K562 (cell line): ENCODE results near the gene GZF1. TPM values are rescaled to one million over a fixed set of nuclear protein-coding genes. Genes with fewer than 3 reads are reported as not detected.

Source experiments
- CBX2 ChIP-seq: fragments of 200-600 bp; sonication (generic); IDR thresholded peaks from one replicate; pipeline ENCODE4 v1.6.1; 2012; ENCODE audit warnings: mild to moderate bottlenecking, low read length, inconsistent platforms; ENCODE audit not compliant: insufficient read depth, poor library complexity, severe bottlenecking
- CHD2 ChIP-seq: IDR thresholded peaks from 2 replicates; pipeline ENCODE4 v1.6.1; 2011; ENCODE audit warnings: low read depth, low read length
- CREM ChIP-seq: IDR thresholded peaks from 2 replicates; pipeline ENCODE4 v1.6.1; 2014; ENCODE audit warnings: antibody characterized with exemption, low read depth
- ETV1 ChIP-seq: fragments of 450-650 bp; conservative IDR thresholded peaks from 2 replicates; pipeline ENCODE4 v1.6.1; 2016; ENCODE audit warnings: missing genetic modification characterization, control low read depth, low read depth, missing compliant biosample characterization
- FOXK2 ChIP-seq, 2 experiments: fragments of 450-650 bp; IDR thresholded peaks in 1 of 2; conservative IDR thresholded peaks in 1 of 2; 2 replicates each; pipeline ENCODE4 v1.6.1; 2016; ENCODE audit warnings: low read depth in 2 of 2, mild to moderate bottlenecking in 1 of 2
- GTF2F1 ChIP-seq: IDR thresholded peaks from 2 replicates; pipeline ENCODE4 v1.6.1; 2011; ENCODE audit warnings: low read depth, low read length, improper control_type of control experiment
- JUNB ChIP-seq: fragments of 450-650 bp; formaldehyde crosslinking; conservative IDR thresholded peaks from 2 replicates; pipeline ENCODE4 v1.4.0; 2020; ENCODE audit warnings: mild to moderate bottlenecking
- KAT7 ChIP-seq: sonication (generic); formaldehyde crosslinking; IDR thresholded peaks from 2 replicates; pipeline ENCODE4 v1.8.0; 2022; ENCODE audit warnings: missing genetic modification reagents, mild to moderate bottlenecking, borderline replicate concordance
- NEUROD1 ChIP-seq: fragments of 150-350 bp; IDR thresholded peaks from 2 replicates; pipeline ENCODE4 v1.6.1; 2014; ENCODE audit warnings: borderline replicate concordance, low read length, low read depth; ENCODE audit not compliant: partially characterized antibody
- U2AF1 ChIP-seq: fragments of 200-400 bp; formaldehyde crosslinking; optimal IDR thresholded peaks from 2 replicates; pipeline ENCODE3; 2017; ENCODE audit warnings: mild to moderate bottlenecking, low read depth, low read length, moderate library complexity
- ZNF584 ChIP-seq: fragments of 200-800 bp; sonication (Bioruptor generic); IDR thresholded peaks from 2 replicates; pipeline ENCODE4 v1.6.1; 2016; ENCODE audit warnings: low read depth, mild to moderate bottlenecking, missing genetic modification characterization, missing compliant biosample characterization
- ZNF717 ChIP-seq: fragments of 250-450 bp; sonication (Bioruptor Pico); IDR thresholded peaks from 2 replicates; pipeline ENCODE4 v1.5.0; 2021
- polyA plus RNA-seq, 8 experiments: library from polyadenylated mRNA; depleted of rRNA in 4 of 8; stranded (reverse) in 5 of 8; unstranded in 3 of 8; fragments of >200 nt; fragmentation: Nextera tagmentation in 2 of 8; fragmentation: Illumina TruSeq in 1 of 8; extraction: Ambion mirVana in 2 of 8; extraction: Trizol in 1 of 8; gene quantifications; 2 replicates each; pipeline versions ENCODE4 v1.2.1 to v1.2.3, GENCODE V29; 2011 to 2014; ENCODE audit warnings: inconsistent platforms in 1 of 8, missing spikeins in 1 of 8
- total RNA-seq, 7 experiments: library from RNA; depleted of rRNA in 6 of 7; stranded (reverse); fragments of >200 nt in 6 of 7; fragmentation: Illumina TruSeq in 2 of 7; extraction: Trizol in 2 of 7; gene quantifications; 2 replicates each; pipeline versions ENCODE4 v1.2.1 to v1.2.3, GENCODE V29; 2011 to 2021; ENCODE audit warnings: low replicate concordance in 1 of 7
- TF ChIP-seq, protein P1 (sequence below): sonication (generic); formaldehyde crosslinking; IDR thresholded peaks from 2 replicates; pipeline ENCODE4 v1.8.0; 2022; ENCODE audit warnings: missing genetic modification reagents, mild to moderate bottlenecking, borderline replicate concordance
- TF ChIP-seq, protein P2 (sequence below): fragments of 250-450 bp; sonication (Bioruptor Pico); IDR thresholded peaks from 2 replicates; pipeline ENCODE4 v1.4.0; 2020; ENCODE audit warnings: borderline replicate concordance
- TF ChIP-seq, protein P3 (sequence below): sonication (generic); formaldehyde crosslinking; IDR thresholded peaks from 2 replicates; pipeline ENCODE4 v1.8.1; 2023; ENCODE audit warnings: mild to moderate bottlenecking, missing genetic modification reagents

The GZF1 gene
- total and polyA plus RNA-seq, 9 of the 15 experiments (the other 6 are each of a cell fraction or from before 2014, with no cell fraction given), result 1.2 to 15.7 (median 7.4) TPM

GRCh38 chr20:23350196-23350903 is 11.6 kb upstream of the GZF1 start, which contains the start of gene NXT1 (continued):
- TF ChIP-seq, protein P1, sequence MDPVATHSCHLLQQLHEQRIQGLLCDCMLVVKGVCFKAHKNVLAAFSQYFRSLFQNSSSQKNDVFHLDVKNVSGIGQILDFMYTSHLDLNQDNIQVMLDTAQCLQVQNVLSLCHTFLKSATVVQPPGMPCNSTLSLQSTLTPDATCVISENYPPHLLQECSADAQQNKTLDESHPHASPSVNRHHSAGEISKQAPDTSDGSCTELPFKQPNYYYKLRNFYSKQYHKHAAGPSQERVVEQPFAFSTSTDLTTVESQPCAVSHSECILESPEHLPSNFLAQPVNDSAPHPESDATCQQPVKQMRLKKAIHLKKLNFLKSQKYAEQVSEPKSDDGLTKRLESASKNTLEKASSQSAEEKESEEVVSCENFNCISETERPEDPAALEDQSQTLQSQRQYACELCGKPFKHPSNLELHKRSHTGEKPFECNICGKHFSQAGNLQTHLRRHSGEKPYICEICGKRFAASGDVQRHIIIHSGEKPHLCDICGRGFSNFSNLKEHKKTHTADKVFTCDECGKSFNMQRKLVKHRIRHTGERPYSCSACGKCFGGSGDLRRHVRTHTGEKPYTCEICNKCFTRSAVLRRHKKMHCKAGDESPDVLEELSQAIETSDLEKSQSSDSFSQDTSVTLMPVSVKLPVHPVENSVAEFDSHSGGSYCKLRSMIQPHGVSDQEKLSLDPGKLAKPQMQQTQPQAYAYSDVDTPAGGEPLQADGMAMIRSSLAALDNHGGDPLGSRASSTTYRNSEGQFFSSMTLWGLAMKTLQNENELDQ (CRISPR knock-in tag), result no peak
- TF ChIP-seq CREM, result peak; percentile 55; the same call in 1 of the 2 replicates
- 0 out of 2 replicates have a peak, but pooled peaks have one; percentile 34 for TF ChIP-seq CHD2
- TF ChIP-seq ZNF717, result no peak
- no peak for TF ChIP-seq GTF2F1
- TF ChIP-seq, protein P2, sequence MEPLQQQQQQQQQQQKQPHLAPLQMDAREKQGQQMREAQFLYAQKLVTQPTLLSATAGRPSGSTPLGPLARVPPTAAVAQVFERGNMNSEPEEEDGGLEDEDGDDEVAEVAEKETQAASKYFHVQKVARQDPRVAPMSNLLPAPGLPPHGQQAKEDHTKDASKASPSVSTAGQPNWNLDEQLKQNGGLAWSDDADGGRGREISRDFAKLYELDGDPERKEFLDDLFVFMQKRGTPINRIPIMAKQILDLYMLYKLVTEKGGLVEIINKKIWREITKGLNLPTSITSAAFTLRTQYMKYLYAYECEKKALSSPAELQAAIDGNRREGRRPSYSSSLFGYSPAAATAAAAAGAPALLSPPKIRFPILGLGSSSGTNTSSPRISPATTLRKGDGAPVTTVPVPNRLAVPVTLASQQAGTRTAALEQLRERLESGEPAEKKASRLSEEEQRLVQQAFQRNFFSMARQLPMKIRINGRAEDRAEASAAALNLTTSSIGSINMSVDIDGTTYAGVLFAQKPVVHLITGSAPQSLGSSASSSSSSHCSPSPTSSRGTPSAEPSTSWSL (CRISPR knock-in tag), result no peak
- no peak for TF ChIP-seq U2AF1
- peak; percentile 13; the same call in 1 of the 2 replicates for TF ChIP-seq KAT7 (CRISPR knock-in tag)
- no peak for TF ChIP-seq JUNB (CRISPR knock-in tag)
- TF ChIP-seq, protein P3, sequence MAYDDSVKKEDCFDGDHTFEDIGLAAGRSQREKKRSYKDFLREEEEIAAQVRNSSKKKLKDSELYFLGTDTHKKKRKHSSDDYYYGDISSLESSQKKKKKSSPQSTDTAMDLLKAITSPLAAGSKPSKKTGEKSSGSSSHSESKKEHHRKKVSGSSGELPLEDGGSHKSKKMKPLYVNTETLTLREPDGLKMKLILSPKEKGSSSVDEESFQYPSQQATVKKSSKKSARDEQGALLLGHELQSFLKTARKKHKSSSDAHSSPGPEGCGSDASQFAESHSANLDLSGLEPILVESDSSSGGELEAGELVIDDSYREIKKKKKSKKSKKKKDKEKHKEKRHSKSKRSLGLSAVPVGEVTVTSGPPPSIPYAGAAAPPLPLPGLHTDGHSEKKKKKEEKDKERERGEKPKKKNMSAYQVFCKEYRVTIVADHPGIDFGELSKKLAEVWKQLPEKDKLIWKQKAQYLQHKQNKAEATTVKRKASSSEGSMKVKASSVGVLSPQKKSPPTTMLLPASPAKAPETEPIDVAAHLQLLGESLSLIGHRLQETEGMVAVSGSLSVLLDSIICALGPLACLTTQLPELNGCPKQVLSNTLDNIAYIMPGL (CRISPR knock-in tag), result peak; percentile 63; the same call in 1 of the 2 replicates
- TF ChIP-seq ZNF584 (CRISPR knock-in tag), result no peak
- peak; percentile 36 to 48; a peak in 1 of 4 replicates for TF ChIP-seq FOXK2 (conservative IDR thresholded peaks at IDR 0.05 in 1 of 2, IDR thresholded peaks at IDR 0.05 in 1 of 2; ENCODE audit: low read depth in 2 of 2)
- no peak for TF ChIP-seq NEUROD1
- no peak for TF ChIP-seq ETV1 (tag)
- no peak for TF ChIP-seq CBX2
